Activated CD8-positive, alpha-beta memory T cell treated with anti-CD3 and anti-CD28 coated beads, Interleukin-2, amount 10 ng/mL, durations not matched to agents 7 days and 5 days (primary cell): ENCODE results near the gene DNAJB6. TPM values are rescaled to one million over a fixed set of nuclear protein-coding genes. Genes with fewer than 3 reads are reported as not detected.
A peak's percentile ranks its signal among the peaks of the same experiment; 100 is the strongest.

Experiments
- ATAC-seq: fragments of 150-1000 bp; cut with Tn5 transposase; one replicate; pipeline ENCODE4 v1.10.0; 2021; ENCODE audit warnings: moderate library complexity
- CTCF ChIA-PET: fragments of 350-600 bp; sonication (Branson Sonifier 250); formaldehyde crosslinking; loops from one replicate; lab custom pipeline; 2021; ENCODE audit warnings: antibody characterized with exemption; lab: Charles Lee
- DNase-seq: peaks from one replicate; pipeline ENCODE4 v3.0.0-alpha.2; 2020
- H3K27ac Mint-ChIP-seq: one replicate; pipeline ENCODE4 v1.8.0; 2021; ENCODE audit warnings: mild to moderate bottlenecking, mixed read lengths
- H3K27me3 Mint-ChIP-seq: one replicate; pipeline ENCODE4 v1.8.0; 2021; ENCODE audit warnings: mixed read lengths
- H3K36me3 Mint-ChIP-seq: one replicate; pipeline ENCODE4 v1.8.0; 2021; ENCODE audit warnings: mild to moderate bottlenecking, mixed read lengths
- H3K4me1 Mint-ChIP-seq: one replicate; pipeline ENCODE4 v1.8.0; 2021; ENCODE audit warnings: mixed read lengths
- H3K4me3 Mint-ChIP-seq: one replicate; pipeline ENCODE4 v1.8.0; 2021; ENCODE audit warnings: mild to moderate bottlenecking, moderate library complexity, mixed read lengths
- H3K9me3 Mint-ChIP-seq: one replicate; pipeline ENCODE4 v1.8.0; 2022; ENCODE audit warnings: low read depth, mixed read lengths
- total RNA-seq, 2 experiments: library from RNA; stranded (reverse); gene quantifications; one replicate each; pipeline ENCODE4 v1.2.3, GENCODE V29; 2021

Gene DNAJB6
- total RNA-seq, 2 experiments from 2014 or later = 82.0 to 85.6 TPM

DNA sequence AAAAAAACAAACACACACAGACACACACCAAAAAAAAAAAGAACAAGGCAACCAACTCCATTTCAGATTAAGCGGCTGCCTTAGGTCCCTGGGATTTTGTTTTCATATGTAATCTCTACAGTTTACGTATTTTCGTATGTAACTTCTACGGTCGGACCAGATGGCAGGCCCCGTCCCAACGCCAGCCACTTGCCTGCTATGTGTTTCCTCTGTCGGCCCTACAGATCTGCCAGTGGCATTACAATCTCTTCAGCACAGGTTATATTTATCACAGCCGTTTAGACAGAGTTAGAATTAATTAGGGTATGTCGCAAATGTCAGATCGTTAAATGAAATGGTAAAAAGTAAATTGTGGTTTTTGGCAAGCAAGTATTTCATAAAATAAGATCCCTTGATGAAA is 99.3 kb downstream of the DNAJB6 start:
- H3K9me3 Mint-ChIP-seq = no peaks in the 10 kb centered on the region
- peaks cover 18% of the 10 kb centered on the region for H3K4me1 Mint-ChIP-seq
- no peak overlapping the region for H3K4me3 Mint-ChIP-seq
- peaks cover 19% of the 10 kb centered on the region for H3K27me3 Mint-ChIP-seq
- no peak overlapping the region for H3K27ac Mint-ChIP-seq
- no peak for ATAC-seq
- no peaks in the 10 kb centered on the region for H3K36me3 Mint-ChIP-seq
- peak; percentile 9 for DNase-seq
- CTCF ChIA-PET = no interaction called here

DNA sequence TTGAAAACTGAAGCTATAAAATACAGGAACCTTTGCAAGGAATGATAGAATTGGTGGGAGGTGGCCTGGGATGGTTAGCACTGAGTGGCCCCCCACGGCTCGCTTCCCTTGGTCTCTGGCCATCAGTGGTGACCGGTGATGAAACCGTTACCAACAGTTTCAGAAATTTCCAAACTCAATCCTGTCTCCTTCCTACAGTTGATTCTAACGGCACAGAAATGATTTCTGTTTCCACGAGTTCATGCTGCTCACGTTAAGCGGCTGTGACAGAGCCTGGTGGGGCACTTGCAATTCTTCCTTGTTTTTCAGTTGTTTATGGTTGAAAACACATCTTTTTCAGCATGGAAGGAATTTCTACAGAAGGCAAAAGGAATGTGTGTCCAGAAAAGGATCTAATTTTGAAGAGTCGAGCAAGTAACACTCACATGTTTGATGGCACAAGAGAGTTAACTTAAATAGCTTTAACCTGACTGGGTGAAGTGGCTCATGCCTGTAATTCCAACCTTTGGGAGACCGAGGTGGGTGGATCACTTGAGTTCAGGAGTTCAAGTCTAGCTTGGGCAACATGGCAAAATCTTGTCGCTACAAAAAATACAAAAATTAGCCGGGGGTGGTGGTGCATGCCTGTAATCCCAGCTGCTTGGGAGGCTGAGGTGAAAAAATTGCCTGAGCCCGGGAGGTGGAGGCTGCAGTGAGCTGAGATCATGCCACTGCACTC is 100.1 kb downstream of the DNAJB6 start:
- DNase-seq = peak; percentile 26
- no peak for ATAC-seq
- Mint-ChIP-seq H3K4me1 (peaks cover 18% of the 10 kb centered on the region), H3K36me3 (no peaks in the 10 kb centered on the region), H3K27me3 (peaks cover 19% of the 10 kb centered on the region), H3K4me3 (no peak overlapping the region), H3K27ac (no peak overlapping the region), H3K9me3 (no peaks in the 10 kb centered on the region)
- CTCF ChIA-PET = no interaction called here

DNA sequence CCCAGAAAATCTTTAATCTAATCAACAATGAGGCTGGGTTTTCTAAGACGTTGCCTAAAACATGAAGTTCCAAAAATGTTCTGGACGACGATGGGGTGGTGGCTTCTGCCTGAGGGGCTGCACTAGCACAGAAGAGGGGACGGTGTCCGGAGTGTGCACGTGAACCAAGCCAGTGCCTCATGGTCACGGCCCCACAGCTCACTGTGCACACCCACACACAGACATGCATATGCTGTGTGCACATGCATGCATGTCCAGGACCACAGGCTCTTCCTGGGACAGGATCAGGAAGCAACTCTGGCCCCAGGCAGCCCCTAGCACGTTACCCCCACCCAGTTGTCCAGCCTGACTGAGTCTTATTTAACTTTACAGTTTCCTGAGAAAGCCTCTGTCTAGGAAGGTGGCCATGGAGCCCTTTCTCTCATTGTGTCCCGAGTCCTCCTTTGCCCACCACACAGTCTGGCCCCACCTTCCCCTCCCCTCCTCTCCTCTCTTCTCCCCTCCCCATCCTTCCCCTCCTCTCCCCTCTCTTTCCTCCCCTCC is 100.8 kb downstream of the DNAJB6 start:
- peaks cover 13% of the 10 kb centered on the region for H3K4me1 Mint-ChIP-seq
- ATAC-seq = no peak
- H3K27ac Mint-ChIP-seq = no peak overlapping the region
- DNase-seq = peak; percentile 26
- CTCF ChIA-PET = no interaction called here
- no peak overlapping the region for H3K4me3 Mint-ChIP-seq
- H3K9me3 Mint-ChIP-seq = no peaks in the 10 kb centered on the region
- H3K27me3 Mint-ChIP-seq = peaks cover 19% of the 10 kb centered on the region
- no peaks in the 10 kb centered on the region for H3K36me3 Mint-ChIP-seq

DNA sequence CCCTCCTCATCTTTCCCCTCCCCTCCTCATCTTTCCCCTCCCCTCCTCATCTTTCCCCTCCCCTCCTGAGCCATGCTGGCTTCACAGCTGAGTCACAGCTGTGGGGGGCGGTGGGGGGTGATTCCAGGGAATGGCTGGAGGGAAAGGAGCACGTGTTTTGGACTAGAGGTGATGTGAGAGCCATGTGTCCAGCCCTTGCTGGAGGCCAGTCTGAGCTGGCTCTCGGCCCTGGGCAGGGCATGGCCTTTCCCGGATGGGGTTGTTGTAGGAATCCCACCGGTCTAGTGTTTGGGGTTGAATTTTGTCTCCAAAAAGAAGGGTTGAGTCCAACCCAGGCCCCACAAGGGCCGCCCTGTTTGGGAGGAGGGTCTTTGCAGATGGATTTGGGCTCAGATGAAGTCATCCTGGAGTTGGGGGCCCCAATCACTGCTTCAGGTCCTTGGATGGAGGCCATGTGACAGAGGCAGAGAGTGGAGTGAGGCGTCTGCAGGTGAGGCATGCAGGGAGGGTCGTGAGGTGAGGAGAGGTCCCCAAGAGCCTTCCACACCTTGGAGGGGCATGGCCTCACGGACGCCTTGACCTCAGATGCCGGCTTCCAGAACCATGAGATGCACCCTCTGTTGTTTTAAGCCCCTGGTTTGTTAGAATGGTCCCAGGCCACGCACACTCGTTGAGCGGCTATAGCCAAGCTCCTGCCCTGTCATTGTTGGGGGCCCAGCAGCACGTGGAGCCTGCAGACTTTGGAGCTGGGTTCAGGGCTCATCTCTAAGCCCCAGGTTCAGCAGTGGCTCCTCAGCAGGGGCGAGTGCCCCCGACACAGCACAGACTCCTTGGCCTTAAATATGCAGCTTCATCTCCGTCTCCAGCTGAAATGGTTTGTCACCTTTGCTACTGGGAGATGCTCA is 101.6 kb downstream of the DNAJB6 start:
- no peaks in the 10 kb centered on the region for H3K36me3 Mint-ChIP-seq
- H3K27ac Mint-ChIP-seq = no peak overlapping the region
- peaks cover 19% of the 10 kb centered on the region for H3K27me3 Mint-ChIP-seq
- DNase-seq (peak; percentile 26), ATAC-seq (no peak)
- H3K4me3 Mint-ChIP-seq = no peak overlapping the region
- CTCF ChIA-PET = no interaction called here
- H3K4me1 Mint-ChIP-seq = peaks cover 6% of the 10 kb centered on the region
- H3K9me3 Mint-ChIP-seq = no peaks in the 10 kb centered on the region

DNA sequence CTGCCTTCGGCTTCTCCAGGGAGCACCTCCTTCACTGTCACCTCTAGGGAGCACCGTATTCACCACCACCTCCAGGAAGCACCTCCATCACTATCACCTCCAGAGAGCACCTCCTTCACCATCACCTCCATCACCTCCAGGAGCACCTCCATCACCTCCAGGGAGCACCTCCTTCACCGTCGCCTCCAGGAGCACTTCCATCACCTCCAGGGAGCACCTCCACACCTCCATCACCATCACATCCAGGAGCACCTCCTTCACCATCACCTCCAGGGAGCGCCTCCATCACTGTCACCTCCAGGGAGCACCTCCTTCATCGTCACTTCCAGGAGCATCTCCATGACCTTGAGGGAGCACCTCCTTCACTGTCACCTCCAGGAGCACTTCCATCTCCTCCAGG is 102.3 kb downstream of the DNAJB6 start:
- Mint-ChIP-seq H3K27ac (no peak overlapping the region), H3K9me3 (no peaks in the 10 kb centered on the region), H3K36me3 (no peaks in the 10 kb centered on the region), H3K27me3 (peaks cover 19% of the 10 kb centered on the region), H3K4me3 (no peak overlapping the region), H3K4me1 (peaks cover 2% of the 10 kb centered on the region)
- ATAC-seq (no peak), DNase-seq (peak; percentile 22)
- CTCF ChIA-PET = no interaction called here

DNA sequence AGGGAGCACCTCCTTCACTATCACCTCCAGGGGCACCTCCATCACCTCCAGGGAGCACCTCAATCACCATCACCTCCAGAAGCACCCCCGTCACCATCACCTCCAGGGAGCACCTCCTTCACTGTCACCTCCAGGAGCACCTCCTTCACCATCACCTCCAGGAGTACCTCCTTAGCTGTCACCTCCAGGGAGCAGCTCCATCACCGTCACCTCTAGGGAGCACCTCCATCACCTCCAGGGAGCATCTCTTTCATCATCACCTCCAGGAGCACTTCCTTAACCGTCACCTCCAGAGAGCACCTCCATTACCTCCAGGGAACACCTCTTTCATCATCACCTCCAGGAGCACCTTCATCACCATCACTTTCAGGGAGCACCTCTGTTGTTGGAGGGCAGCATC is 103.0 kb downstream of the DNAJB6 start:
- ATAC-seq (no peak), DNase-seq (peak; percentile 31)
- CTCF ChIA-PET = no interaction called here
- Mint-ChIP-seq H3K36me3 (no peaks in the 10 kb centered on the region), H3K27me3 (peaks cover 16% of the 10 kb centered on the region), H3K27ac (no peak overlapping the region), H3K4me3 (no peak overlapping the region), H3K4me1 (peaks cover under 1% of the 10 kb centered on the region), H3K9me3 (no peaks in the 10 kb centered on the region)

DNA sequence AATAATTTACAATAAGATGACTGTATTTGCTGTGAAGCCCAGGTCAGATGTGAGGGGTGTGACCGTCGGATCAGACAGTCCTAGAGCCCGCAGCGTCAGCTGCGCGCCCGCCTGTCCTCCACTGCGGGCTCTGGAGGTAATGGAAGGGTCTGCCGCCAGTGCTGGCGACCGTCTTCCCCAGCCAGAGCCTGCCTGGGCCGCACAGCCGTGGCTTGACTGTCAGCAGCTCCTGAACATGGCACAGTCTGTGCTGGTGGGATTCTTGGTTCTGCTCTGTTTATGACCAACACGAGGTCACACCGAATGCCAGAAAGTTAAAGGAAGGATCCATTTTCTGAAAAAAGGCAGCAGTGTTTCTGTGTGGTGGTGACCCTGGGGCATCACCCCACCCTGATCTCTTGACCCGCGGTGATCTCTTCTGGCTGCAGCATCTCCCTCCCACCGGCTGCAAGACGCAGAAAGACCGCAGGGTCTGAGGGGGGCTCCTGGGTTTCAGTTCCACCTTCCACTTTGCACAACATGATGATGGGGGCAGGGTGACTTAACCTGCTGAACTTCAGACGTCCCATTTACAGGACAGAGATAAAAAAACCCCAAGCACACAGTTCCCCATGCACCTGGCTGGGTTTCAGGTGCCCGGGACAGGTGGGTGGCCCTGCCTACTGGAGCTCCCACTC is 103.7 kb downstream of the DNAJB6 start:
- peaks cover 14% of the 10 kb centered on the region for H3K27me3 Mint-ChIP-seq
- CTCF ChIA-PET = no interaction called here
- H3K9me3 Mint-ChIP-seq = no peaks in the 10 kb centered on the region
- no peak overlapping the region for H3K4me3 Mint-ChIP-seq
- DNase-seq (peak; percentile 34), ATAC-seq (no peak)
- no peaks in the 10 kb centered on the region for H3K36me3 Mint-ChIP-seq
- no peak overlapping the region for H3K27ac Mint-ChIP-seq
- no peaks in the 10 kb centered on the region for H3K4me1 Mint-ChIP-seq

DNA sequence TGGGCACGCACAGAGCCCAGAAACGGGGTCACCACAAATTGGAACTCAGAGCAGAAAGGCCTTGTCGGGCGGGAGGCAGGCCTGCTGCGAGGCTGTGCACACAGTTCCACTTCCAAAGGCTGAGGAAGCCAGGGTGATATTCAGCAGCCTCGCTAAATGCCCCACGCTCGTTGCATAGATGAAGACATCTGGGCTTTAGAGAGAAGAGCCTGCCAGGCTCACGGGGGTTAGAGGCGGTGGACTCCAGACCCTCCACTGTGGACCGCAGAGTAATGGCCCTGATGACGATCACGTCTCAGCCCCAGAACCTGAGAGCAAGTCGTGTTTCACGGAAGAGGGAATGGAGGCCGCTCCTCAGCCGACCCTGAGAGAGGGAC is 104.2 kb downstream of the DNAJB6 start:
- CTCF ChIA-PET = no interaction called here
- ATAC-seq (no peak), DNase-seq (peak; percentile 32)
- no peaks in the 10 kb centered on the region for H3K4me1 Mint-ChIP-seq
- no peak overlapping the region for H3K27ac Mint-ChIP-seq
- H3K4me3 Mint-ChIP-seq = no peak overlapping the region
- no peaks in the 10 kb centered on the region for H3K36me3 Mint-ChIP-seq
- peaks cover 12% of the 10 kb centered on the region for H3K27me3 Mint-ChIP-seq
- no peaks in the 10 kb centered on the region for H3K9me3 Mint-ChIP-seq

DNA sequence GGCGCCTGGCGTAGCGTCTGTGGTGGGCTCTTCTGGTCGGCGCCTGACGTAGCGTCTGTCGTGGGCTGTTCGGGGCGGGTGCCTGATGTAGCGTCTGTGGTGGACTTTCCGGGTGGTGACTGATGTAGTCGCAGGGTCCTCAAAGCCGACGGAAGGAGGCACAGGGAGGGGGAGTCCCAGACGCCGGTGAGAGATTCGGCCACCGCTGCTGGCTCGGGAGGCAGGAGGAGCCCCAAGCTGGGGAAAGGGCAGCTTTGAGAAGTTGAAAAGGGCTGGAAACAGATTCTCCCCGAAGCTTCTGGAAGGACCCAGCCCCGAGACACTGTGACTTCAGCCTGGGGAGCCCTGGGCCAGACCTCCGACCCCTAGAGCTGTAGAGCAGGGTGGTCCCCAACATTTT is 105.7 kb downstream of the DNAJB6 start:
- ATAC-seq = no peak
- no peak overlapping the region for H3K27ac Mint-ChIP-seq
- peaks cover 5% of the 10 kb centered on the region for H3K27me3 Mint-ChIP-seq
- CTCF ChIA-PET = no interaction called here
- H3K4me3 Mint-ChIP-seq = no peak overlapping the region
- no peaks in the 10 kb centered on the region for H3K9me3 Mint-ChIP-seq
- no peaks in the 10 kb centered on the region for H3K4me1 Mint-ChIP-seq
- no peak for DNase-seq
- H3K36me3 Mint-ChIP-seq = no peaks in the 10 kb centered on the region

DNA sequence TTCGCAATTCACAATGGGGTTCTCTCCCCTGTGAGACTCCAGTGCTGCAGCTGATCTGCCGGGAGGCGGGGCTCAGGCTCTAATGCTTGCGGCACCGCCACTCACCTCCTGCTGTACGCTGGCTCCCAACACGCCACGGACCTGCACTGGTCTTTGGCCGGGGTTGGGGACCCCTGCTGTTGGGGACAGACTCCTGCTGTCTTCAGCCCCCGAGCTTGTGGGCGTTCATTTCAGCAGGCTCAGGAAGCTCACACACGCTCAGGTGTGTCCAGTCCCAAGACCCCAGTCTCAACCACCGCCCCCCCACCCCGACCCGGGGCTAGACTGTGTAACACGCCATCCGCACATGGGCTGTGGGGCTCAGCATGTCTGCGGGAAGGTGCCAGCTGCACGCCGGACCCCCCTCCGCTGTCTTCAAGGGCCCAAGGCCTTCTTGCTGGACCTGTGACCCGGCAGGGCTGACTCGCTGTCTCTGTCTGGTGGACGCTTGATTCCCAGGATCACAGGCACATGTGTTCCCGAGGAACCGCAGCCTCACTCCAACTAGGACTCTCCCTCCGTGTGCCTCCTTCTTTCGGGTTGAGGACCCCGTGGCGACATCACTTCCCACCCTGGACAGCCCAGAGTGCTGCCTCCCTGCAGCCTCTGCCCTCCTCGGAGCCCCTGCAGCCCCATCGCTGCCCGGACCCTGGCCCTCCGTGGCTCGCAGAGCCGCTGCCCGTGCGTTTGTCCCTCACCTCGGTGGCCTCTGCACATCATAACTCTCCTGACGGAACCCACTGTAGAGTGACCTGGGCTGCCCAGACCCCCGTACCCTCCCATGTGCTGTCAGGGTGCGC is 106.4 kb downstream of the DNAJB6 start:
- CTCF ChIA-PET = no interaction called here
- DNase-seq (peak; percentile 35), ATAC-seq (no peak)
- Mint-ChIP-seq H3K4me1 (no peaks in the 10 kb centered on the region), H3K36me3 (no peaks in the 10 kb centered on the region), H3K27me3 (peaks cover 6% of the 10 kb centered on the region), H3K4me3 (no peak overlapping the region), H3K9me3 (no peaks in the 10 kb centered on the region), H3K27ac (no peak overlapping the region)

DNA sequence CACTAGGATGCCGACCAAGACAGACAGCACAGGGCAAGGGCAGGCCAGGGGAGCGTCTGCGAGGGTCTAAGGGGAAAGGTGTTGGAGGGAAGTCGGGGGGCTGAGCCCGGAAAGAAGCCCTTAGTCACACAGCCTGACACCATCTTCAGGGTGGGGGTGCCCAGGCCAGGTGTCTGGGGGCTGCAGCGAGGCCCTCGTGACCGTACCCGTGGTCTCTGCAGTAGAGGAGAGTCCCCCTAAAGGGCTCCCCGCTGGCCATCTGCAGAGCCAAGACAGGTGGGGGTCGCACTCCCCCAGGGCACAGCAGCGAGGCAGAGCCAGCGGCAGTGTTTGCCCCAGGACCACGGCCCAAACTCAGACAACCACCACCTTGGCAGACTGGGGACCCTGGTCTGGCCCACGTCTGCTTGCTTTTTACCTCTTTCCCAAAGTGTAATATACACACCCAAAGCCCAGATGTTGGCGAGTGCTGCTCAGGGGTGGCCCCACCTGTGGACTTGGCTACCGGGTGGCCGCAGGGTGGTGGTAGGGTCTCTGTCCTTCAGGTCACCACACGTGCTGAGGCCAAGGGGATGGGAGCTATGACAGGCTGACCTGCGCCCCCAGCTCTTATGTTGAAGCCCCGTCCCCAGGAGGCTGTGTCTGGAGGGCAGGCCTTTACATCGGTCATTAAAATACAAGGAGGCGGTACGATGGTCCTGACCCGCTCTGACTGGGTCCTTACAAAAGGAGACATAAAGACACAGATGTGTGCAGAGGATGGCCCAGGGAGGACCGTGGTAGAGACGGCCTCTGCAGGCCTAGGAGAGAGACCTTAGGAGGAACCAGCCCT is 107.4 kb downstream of the DNAJB6 start:
- Mint-ChIP-seq H3K36me3 (no peaks in the 10 kb centered on the region), H3K9me3 (no peaks in the 10 kb centered on the region), H3K27ac (no peak overlapping the region), H3K4me1 (no peaks in the 10 kb centered on the region), H3K4me3 (no peak overlapping the region), H3K27me3 (peaks cover 4% of the 10 kb centered on the region)
- DNase-seq (peak; percentile 36), ATAC-seq (no peak)
- CTCF ChIA-PET = no interaction called here

DNA sequence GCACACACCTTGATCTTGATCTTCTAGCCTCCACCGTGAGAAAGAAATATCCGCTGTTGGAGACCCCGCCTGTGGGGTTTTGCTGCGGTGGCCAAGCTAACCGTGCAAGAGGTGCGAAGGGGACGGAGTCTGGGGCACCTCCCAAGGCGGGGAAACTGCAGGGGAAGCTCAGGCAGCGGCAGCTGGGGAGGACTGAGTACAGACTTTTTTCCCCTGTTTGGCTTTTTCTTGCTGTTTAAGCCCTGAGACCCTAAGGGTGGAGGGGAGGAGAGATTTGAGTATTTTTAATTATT is 108.0 kb downstream of the DNAJB6 start:
- CTCF ChIA-PET = no interaction called here
- Mint-ChIP-seq H3K4me3 (no peak overlapping the region), H3K36me3 (no peaks in the 10 kb centered on the region)

More for the DNA sequence above, 108.0 kb downstream of the DNAJB6 start:
- no peaks in the 10 kb centered on the region for H3K9me3 Mint-ChIP-seq
- no peaks in the 10 kb centered on the region for H3K4me1 Mint-ChIP-seq
- DNase-seq (peak; percentile 23), ATAC-seq (no peak)
- peaks cover 3% of the 10 kb centered on the region for H3K27me3 Mint-ChIP-seq
- H3K27ac Mint-ChIP-seq = no peak overlapping the region
